K562 (cell line): ENCODE measurements around the gene KAT5. TPM values are rescaled to one million over a fixed set of nuclear protein-coding genes. Genes with fewer than 3 reads are reported as not detected.

Experiments
- CHD7 ChIP-seq: fragments of 200-600 bp; sonication (generic); IDR thresholded peaks from one replicate; pipeline ENCODE4 v1.6.1; 2012; ENCODE audit warnings: mild to moderate bottlenecking, low read depth, low read length, inconsistent platforms
- KLF13 ChIP-seq: fragments of 450-650 bp; IDR thresholded peaks from 2 replicates; pipeline ENCODE4 v1.6.1; 2016; ENCODE audit warnings: missing genetic modification characterization, low read depth, mild to moderate bottlenecking, missing compliant biosample characterization, moderate library complexity, borderline replicate concordance
- MEIS2 ChIP-seq: fragments of 450-650 bp; IDR thresholded peaks from 2 replicates; pipeline ENCODE4 v1.6.1; 2014; ENCODE audit warnings: mild to moderate bottlenecking; ENCODE audit not compliant: partially characterized antibody
- MTA1 ChIP-seq: fragments of 450-650 bp; IDR thresholded peaks from 2 replicates; pipeline ENCODE4 v1.6.1; 2017; ENCODE audit warnings: borderline replicate concordance
- NCOA4 ChIP-seq: fragments of 450-650 bp; IDR thresholded peaks from 2 replicates; pipeline ENCODE4 v1.6.1; 2018; ENCODE audit warnings: mild to moderate bottlenecking; ENCODE audit not compliant: partially characterized antibody
- RHOXF2B ChIP-seq: fragments of 250-450 bp; sonication (Bioruptor Pico); conservative IDR thresholded peaks from 2 replicates; pipeline ENCODE4 v1.5.1; 2021
- SIN3A ChIP-seq, 2 experiments: fragments of 150-350 bp in 1 of 2; IDR thresholded peaks; 2 replicates each; pipeline ENCODE4 v1.6.1; 2011 to 2016; ENCODE audit warnings: borderline replicate concordance in 2 of 2, low read depth in 2 of 2, low read length in 2 of 2, mild to moderate bottlenecking in 2 of 2, moderate library complexity in 2 of 2; ENCODE audit not compliant: control insufficient read depth in 1 of 2
- ZNF184 ChIP-seq: sonication (generic); formaldehyde crosslinking; IDR thresholded peaks from 2 replicates; pipeline ENCODE4 v1.5.0; 2020; ENCODE audit warnings: missing genetic modification reagents
- polyA plus RNA-seq, 8 experiments: library from polyadenylated mRNA; depleted of rRNA in 4 of 8; stranded (reverse) in 5 of 8; unstranded in 3 of 8; fragments of >200 nt; fragmentation: Nextera tagmentation in 2 of 8; fragmentation: Illumina TruSeq in 1 of 8; extraction: Ambion mirVana in 2 of 8; extraction: Trizol in 1 of 8; gene quantifications; 2 replicates each; pipeline versions ENCODE4 v1.2.1 to v1.2.3, GENCODE V29; 2011 to 2014; ENCODE audit warnings: inconsistent platforms in 1 of 8, missing spikeins in 1 of 8
- total RNA-seq, 7 experiments: library from RNA; depleted of rRNA in 6 of 7; stranded (reverse); fragments of >200 nt in 6 of 7; fragmentation: Illumina TruSeq in 2 of 7; extraction: Trizol in 2 of 7; gene quantifications; 2 replicates each; pipeline versions ENCODE4 v1.2.1 to v1.2.3, GENCODE V29; 2011 to 2021; ENCODE audit warnings: low replicate concordance in 1 of 7
- TF ChIP-seq, protein P1 (sequence below), 2 experiments: fragments of 450-650 bp; IDR thresholded peaks; 2 replicates each; pipeline ENCODE4 v1.6.1; 2018; ENCODE audit warnings: mild to moderate bottlenecking in 2 of 2, low read depth in 1 of 2; ENCODE audit not compliant: partially characterized antibody in 2 of 2
- TF ChIP-seq, protein P2 (sequence below): fragments of 250-450 bp; sonication (Bioruptor Pico); IDR thresholded peaks from 2 replicates; pipeline ENCODE4 v1.4.0; 2020

Gene KAT5
- total and polyA plus RNA-seq, 9 of the 15 experiments (the other 6 are each of a cell fraction or from before 2014, with no cell fraction given): 3.6 to 76.8 (median 52.7) TPM

DNA sequence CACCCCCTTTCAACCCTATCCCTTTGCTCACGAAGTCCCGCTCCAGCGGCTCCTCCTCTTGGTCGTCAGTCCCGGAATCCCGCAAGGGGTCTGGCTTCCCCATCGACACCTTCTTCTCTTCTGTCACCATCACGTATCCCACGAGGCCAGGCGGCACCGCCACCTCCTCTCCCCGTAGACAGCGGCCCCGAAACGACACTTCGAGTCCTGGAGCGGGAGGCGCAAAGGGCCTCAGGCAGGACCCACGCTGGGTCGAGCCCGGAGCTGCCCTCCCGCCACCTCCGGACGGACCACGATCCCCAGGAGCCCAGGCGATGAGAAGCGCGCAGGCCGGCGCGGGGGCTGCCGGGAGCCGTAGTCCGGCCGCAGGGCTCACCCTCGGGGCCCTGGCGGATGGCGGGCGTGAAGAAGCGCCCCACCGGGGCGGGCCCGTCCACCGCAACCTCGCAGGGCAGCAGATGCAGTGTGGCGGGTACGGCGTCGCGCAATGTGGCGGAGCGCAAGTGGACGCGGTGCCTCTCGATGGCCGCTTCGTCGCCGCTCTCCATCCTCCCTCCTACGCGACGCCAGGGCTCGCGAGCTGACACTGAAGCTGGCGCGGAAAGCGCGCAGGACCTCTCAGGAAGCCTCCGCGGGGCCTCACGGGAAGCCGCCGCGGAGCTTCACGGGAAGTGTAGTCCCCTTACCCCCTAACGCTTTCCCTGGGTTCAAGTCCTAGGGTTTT, 8.3 kb downstream of the KAT5 start, which contains the start of gene RNASEH2C (continued):
- TF ChIP-seq, protein P1, sequence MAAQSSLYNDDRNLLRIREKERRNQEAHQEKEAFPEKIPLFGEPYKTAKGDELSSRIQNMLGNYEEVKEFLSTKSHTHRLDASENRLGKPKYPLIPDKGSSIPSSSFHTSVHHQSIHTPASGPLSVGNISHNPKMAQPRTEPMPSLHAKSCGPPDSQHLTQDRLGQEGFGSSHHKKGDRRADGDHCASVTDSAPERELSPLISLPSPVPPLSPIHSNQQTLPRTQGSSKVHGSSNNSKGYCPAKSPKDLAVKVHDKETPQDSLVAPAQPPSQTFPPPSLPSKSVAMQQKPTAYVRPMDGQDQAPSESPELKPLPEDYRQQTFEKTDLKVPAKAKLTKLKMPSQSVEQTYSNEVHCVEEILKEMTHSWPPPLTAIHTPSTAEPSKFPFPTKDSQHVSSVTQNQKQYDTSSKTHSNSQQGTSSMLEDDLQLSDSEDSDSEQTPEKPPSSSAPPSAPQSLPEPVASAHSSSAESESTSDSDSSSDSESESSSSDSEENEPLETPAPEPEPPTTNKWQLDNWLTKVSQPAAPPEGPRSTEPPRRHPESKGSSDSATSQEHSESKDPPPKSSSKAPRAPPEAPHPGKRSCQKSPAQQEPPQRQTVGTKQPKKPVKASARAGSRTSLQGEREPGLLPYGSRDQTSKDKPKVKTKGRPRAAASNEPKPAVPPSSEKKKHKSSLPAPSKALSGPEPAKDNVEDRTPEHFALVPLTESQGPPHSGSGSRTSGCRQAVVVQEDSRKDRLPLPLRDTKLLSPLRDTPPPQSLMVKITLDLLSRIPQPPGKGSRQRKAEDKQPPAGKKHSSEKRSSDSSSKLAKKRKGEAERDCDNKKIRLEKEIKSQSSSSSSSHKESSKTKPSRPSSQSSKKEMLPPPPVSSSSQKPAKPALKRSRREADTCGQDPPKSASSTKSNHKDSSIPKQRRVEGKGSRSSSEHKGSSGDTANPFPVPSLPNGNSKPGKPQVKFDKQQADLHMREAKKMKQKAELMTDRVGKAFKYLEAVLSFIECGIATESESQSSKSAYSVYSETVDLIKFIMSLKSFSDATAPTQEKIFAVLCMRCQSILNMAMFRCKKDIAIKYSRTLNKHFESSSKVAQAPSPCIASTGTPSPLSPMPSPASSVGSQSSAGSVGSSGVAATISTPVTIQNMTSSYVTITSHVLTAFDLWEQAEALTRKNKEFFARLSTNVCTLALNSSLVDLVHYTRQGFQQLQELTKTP (IDR thresholded peaks at IDR 0.05; ENCODE audit: low read depth in 1 of 2, partially characterized antibody in 2 of 2): peak in 1 of 2 experiments; percentile 96
- TF ChIP-seq, protein P2, sequence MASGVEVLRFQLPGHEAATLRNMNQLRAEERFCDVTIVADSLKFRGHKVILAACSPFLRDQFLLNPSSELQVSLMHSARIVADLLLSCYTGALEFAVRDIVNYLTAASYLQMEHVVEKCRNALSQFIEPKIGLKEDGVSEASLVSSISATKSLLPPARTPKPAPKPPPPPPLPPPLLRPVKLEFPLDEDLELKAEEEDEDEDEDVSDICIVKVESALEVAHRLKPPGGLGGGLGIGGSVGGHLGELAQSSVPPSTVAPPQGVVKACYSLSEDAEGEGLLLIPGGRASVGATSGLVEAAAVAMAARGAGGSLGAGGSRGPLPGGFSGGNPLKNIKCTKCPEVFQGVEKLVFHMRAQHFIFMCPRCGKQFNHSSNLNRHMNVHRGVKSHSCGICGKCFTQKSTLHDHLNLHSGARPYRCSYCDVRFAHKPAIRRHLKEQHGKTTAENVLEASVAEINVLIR (CRISPR knock-in tag): peak; percentile 72
- TF ChIP-seq MTA1 (peak; percentile 93), ZNF184 (no peak), NCOA4 (no peak), SIN3A (IDR thresholded peaks at IDR 0.05; ENCODE audit: borderline replicate concordance in 2 of 2, control insufficient read depth in 1 of 2, low read depth in 2 of 2, low read length in 2 of 2) (no peak), CHD7 (no peak), MEIS2 (no peak), KLF13 (tag) (no peak), RHOXF2B (CRISPR knock-in tag) (no peak)
